Limb (tissue), 2 donors: ENCODE measurements around the gene SF3B2.
"Not testable (repeated sequence)": the region's sequence is repeated elsewhere in the genome, so short reads cannot be mapped to it uniquely, and the experiment has no call there.

ENCODE experiments used
- DNase-seq, 2 donors: peaks; one replicate each; pipeline ENCODE4 v3.0.0-alpha.2; 2016; ENCODE audit errors: extremely low spot score in 2 of 2

SF3B2 gene

GRCh38 chr11:66106786-66107599 is 54.8 kb downstream of the SF3B2 start:
- no peak for DNase-seq

GRCh38 chr11:66107600-66108510 is 55.7 kb downstream of the SF3B2 start:
- no peak for DNase-seq

GRCh38 chr11:66109294-66109693 is 57.1 kb downstream of the SF3B2 start:
- DNase-seq: no peak

GRCh38 chr11:66111158-66111557 is 59.0 kb downstream of the SF3B2 start:
- DNase-seq: no peak

GRCh38 chr11:66112041-66112491 is 59.9 kb downstream of the SF3B2 start:
- DNase-seq: no peak

- no peak for DNase-seq
Measured at GRCh38 chr11:66112601-66113499, 60.7 kb downstream of the SF3B2 start.

DNA sequence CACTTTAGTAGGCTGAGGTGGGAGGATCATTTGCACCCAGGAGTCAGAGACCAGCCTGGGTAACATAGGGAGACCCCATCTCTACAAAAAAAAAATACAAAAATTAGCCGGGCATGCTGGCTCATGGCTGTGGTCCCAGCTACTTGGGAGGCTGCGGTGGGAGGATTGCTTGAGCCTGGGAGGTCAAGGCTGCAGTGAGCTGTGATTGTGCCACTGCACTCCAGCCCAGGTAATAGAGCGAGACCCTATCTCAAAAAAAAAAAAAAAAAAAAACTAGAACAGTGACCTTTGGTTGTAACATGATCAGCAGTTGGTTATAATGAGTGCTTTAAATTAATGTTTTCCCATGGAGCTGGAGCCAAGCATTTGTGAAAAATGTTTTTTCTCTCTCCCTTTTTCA is 62.8 kb downstream of the SF3B2 start:
- not testable (repeated sequence) for DNase-seq

GRCh38 chr11:66115638-66116301 is 63.6 kb downstream of the SF3B2 start:
- no peak for DNase-seq

- no peak for DNase-seq
Measured at GRCh38 chr11:66116576-66117361, 64.6 kb downstream of the SF3B2 start.

DNA sequence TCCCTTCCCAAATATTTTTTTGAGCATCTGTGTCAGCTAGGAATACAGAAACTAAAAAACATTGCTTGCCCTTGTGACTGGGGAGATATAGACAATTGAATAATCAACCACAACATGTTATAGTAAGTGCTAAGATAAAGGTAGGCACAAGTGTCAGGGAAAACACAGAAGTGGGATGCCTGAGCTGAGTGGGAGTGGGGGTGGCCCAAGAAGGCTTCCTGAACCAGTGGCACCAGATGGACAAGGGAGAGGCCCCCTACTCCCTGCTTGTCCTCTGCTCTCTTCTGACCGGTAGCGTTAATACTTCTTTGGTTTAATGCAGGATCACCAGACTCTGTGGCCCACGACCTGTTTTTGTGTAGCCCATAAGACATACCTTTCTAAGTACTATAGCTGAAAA is 66.7 kb downstream of the SF3B2 start:
- no peak for DNase-seq
